ENCODE data around the gene ITGB2.
A peak's percentile ranks its signal among the peaks of the same experiment; 100 is the strongest.

ITGB2 gene

GRCh38 chr21:44845418-44846223, 75.1 kb downstream of the ITGB2 start:
- DNase-seq = peak; percentile 49 to 60

- DNase-seq = no peak
Measured at GRCh38 chr21:44844256-44844655, 76.4 kb downstream of the ITGB2 start.

GRCh38 chr21:44842721-44843445, 77.8 kb downstream of the ITGB2 start:
- no peak for DNase-seq

GRCh38 chr21:44842087-44842486, 78.6 kb downstream of the ITGB2 start:
- no peak for DNase-seq

GRCh38 chr21:44840771-44841170, 79.9 kb downstream of the ITGB2 start:
- no peak for DNase-seq

- DNase-seq = no peak
Measured at GRCh38 chr21:44838951-44839350, 81.7 kb downstream of the ITGB2 start.

GRCh38 chr21:44838039-44838895, 82.4 kb downstream of the ITGB2 start:
- no peak for DNase-seq

GRCh38 chr21:44837537-44837936, 83.2 kb downstream of the ITGB2 start:
- no peak for DNase-seq

GRCh38 chr21:44836666-44837471, 83.8 kb downstream of the ITGB2 start:
- DNase-seq = peak; percentile 41 to 78

GRCh38 chr21:44836349-44836665, 84.4 kb downstream of the ITGB2 start:
- no peak for DNase-seq

Measured in inflammatory macrophage (primary cell).